Glomerular endothelial cell (primary cell): ENCODE measurements around the gene INTS6L. TPM values are rescaled to one million over a fixed set of nuclear protein-coding genes. Genes with fewer than 3 reads are reported as not detected.
"Not testable (repeated sequence)": the region's sequence is repeated elsewhere in the genome, so short reads cannot be mapped to it uniquely, and the experiment has no call there.

ENCODE experiments used
- DNase-seq: peaks from one replicate; pipeline ENCODE4 v3.0.0-alpha.2; 2011; ENCODE audit warnings: low read depth, low spot score; ENCODE audit errors: extremely low read depth
- total RNA-seq: library from RNA; depleted of rRNA; stranded (reverse); fragments of >200 nt; gene quantifications from 2 replicates; pipeline ENCODE4 v1.2.3, GENCODE V29; 2015

The INTS6L gene
- total RNA-seq, 1 donor from 2014 or later: 5.7 TPM

GRCh38 chrX:135594453-135594852 is 74.0 kb downstream of the INTS6L start:
- DNase-seq: not testable (repeated sequence)

GRCh38 chrX:135595543-135595942 is 75.1 kb downstream of the INTS6L start:
- DNase-seq: no peak

- DNase-seq: no peak
Measured at GRCh38 chrX:135596495-135596894, 76.0 kb downstream of the INTS6L start.

- DNase-seq: no peak
Measured at GRCh38 chrX:135605906-135606305, 85.4 kb downstream of the INTS6L start.

GRCh38 chrX:135624408-135625204 is 104.1 kb downstream of the INTS6L start:
- not testable (repeated sequence) for DNase-seq

- DNase-seq: no peak
Measured at GRCh38 chrX:135625995-135626394, 105.5 kb downstream of the INTS6L start.

- DNase-seq: no peak
Measured at GRCh38 chrX:135629342-135629741, 108.9 kb downstream of the INTS6L start.

Other genes with a start within 250 kb of the INTS6L start
- not detected in 2 replicates for gene ETDC, start 211.2 kb upstream of the INTS6L start, total RNA-seq
- 5.5 and 9.6 TPM in 2 replicates for gene ZNF75D, start 176.6 kb upstream of the INTS6L start, total RNA-seq
- 11.6 and 12.5 TPM in 2 replicates for gene ZNF449, start 175.9 kb upstream of the INTS6L start, total RNA-seq
- 1.3 and 1.5 TPM in 2 replicates for gene SMIM10L2A, start 98.7 kb upstream of the INTS6L start, total RNA-seq
- gene CT45A1, start 193.0 kb downstream of the INTS6L start, total RNA-seq: not detected in 2 replicates
- gene CT45A3, start 247.5 kb downstream of the INTS6L start, total RNA-seq: not detected in 2 replicates